Astrocyte of the spinal cord (primary cell): ENCODE results near the gene ACIN1.

Source experiments
- DNase-seq: peaks from one replicate; pipeline ENCODE4 v3.0.0; 2011; ENCODE audit warnings: low read depth, low spot score
- H3K4me3 ChIP-seq: 2 replicates; pipeline ENCODE4 v1.5.1; 2011; ENCODE audit warnings: low read depth, mild to moderate bottlenecking, low read length, moderate library complexity
- in situ Hi-C: cut with HindIII; loops from 2 replicates; pipeline ENCODE4 v1.10.0; 2017; ENCODE audit warnings: low sequenced_read_pairs
- TF ChIP-seq, protein P1 (sequence below): IDR thresholded peaks from 2 replicates; pipeline ENCODE4 v1.5.1; 2012; ENCODE audit warnings: low read depth, mild to moderate bottlenecking, low read length, inconsistent platforms

The ACIN1 gene

DNA sequence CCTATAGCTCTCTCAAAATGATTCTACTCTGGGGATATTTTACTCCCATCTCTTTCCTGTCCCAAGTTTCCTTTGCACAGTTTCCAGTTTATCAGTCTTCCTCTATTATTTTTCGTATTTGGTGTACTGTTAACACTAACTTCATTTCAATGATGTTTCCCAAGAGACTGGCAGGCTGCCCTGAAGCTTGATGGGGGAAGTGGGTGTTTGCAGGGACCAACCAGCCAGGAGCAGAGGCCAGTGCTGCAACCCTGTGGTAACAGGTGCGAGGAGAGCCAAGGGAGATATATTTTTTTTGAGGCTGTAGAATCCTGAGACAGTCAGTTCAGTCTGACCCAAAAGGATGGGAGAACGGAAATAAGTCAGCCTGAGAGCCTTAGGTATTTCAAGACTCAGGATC lies 35.9 kb upstream of the ACIN1 start:
- in situ Hi-C loops = no loop called here
- TF ChIP-seq, protein P1, sequence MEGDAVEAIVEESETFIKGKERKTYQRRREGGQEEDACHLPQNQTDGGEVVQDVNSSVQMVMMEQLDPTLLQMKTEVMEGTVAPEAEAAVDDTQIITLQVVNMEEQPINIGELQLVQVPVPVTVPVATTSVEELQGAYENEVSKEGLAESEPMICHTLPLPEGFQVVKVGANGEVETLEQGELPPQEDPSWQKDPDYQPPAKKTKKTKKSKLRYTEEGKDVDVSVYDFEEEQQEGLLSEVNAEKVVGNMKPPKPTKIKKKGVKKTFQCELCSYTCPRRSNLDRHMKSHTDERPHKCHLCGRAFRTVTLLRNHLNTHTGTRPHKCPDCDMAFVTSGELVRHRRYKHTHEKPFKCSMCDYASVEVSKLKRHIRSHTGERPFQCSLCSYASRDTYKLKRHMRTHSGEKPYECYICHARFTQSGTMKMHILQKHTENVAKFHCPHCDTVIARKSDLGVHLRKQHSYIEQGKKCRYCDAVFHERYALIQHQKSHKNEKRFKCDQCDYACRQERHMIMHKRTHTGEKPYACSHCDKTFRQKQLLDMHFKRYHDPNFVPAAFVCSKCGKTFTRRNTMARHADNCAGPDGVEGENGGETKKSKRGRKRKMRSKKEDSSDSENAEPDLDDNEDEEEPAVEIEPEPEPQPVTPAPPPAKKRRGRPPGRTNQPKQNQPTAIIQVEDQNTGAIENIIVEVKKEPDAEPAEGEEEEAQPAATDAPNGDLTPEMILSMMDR = no peak
- no peak overlapping the region for H3K4me3 ChIP-seq
- no peak for DNase-seq

DNA sequence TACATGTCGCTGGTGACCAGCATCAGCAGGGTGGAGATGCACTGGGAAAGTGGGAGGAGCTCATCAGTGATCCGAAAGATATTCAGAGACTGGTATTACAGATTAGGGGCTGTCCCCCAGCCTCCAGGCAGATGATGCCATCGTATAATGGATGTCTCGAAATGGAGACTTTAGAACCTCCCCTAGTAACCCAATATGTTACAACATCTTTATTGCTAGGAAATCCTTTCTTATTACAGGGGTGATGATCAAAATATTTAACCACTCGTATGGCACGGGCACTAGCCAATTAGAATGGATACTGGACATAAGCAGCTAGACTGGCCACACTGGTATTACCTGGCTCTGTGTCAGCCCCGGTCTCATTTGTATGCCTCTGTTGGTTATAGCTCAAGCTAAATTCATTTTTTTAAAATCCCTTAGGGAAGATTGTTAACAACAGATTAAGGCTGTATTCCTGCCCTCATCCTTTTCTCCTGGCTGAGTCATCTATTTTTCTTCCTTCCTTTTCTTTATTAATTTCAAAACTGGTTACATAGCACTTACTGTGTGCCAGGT lies 34.9 kb upstream of the ACIN1 start:
- no peak for DNase-seq
- TF ChIP-seq, protein P1 = no peak
- no peak overlapping the region for H3K4me3 ChIP-seq
- in situ Hi-C loops = no loop called here

DNA sequence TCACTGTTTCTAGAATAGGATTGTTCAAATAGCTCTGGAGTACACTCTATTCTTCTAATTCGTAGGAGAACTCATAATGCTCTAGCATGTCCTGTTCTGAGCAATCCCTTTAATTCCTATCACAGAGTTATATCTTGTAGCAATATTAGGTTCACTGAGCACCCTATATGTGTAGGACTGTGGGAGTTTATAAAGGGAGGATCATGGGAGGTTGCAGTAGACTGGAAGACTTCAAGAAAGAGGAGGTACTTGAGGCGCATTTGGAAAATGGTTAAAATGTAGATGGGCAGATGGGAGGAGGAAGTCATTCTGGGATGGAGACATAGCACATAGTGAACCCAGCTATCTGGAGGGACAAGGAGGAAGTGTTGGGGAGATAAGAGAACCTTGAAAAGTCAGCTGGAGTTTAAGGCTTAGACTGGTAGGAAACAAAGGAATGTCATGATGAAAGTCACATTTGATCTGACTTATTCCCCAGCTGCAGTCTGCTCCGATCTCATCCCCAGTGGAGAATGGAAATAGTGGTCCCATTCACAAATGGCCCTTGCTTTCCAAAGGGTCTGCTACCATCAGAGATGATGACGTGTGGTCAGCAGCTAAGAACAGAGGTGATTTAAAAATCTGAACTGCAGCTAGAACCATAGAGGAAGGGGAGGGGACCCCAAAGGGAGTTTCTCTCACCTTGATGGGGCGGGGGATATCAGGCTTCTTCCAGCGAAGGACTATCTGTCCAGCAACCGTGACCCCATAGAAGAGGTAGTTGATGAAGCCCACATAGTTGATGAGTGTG lies 34.2 kb upstream of the ACIN1 start:
- H3K4me3 ChIP-seq = no peak overlapping the region
- TF ChIP-seq, protein P1 = no peak
- DNase-seq = no peak
- in situ Hi-C loops = no loop called here

DNA sequence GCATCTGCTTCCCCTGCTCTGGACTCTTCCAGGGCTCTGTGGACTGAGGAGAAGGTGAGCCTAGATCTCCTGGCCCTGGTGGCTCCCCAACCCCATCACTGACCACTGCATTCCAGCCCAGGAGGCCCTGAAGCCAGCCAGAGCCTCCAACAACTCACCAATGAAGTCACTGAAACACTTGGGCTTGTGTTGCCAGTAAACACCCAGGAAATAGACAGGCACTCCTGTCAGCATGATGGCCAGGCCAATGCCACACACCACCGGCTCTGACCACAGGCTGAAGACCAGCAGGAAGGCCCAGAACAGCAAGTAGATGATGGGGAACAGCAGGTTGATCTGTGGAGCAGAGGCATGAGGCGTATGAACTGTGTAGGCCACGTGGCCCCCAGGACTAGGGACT lies 32.9 kb upstream of the ACIN1 start:
- DNase-seq = no peak
- in situ Hi-C loops = no loop called here
- TF ChIP-seq, protein P1 = no peak
- H3K4me3 ChIP-seq = no peak overlapping the region

DNA sequence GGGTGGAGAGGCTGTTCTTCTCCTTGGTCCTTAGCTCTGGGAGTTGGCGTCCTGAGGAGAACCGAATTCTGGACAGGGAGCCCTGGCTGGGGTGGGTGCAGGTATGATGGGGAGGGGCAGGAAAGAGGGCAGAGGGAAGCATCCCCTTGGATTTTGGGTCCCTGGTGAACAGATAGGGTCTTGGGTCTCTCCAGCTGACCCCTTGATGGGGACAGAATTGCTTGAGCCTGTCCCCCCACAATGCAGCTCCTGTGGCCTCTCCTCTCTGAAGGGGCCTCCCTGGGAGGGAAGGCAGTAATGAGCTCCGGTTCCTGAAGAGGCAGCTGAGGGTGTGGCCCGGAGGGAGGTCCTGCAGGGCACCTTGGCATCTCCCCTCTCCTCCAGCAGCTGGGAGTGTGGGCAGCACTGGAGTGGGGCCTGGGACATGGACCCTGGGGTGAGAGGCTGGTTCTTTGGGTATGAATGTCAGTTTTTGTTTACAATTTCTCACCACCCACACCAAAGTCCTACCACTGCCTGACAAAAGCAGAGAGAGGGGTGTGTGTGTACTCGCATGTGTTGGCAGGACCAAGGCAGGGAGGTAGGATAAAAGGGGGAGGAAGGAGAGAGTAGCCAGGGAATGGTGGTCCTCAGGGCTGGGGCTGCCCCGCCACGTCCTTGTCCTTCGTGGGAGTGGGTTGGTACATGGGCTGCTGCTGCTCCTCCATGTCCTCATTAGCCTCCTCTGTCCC lies 31.8 kb upstream of the ACIN1 start:
- in situ Hi-C loops = no loop called here
- TF ChIP-seq, protein P1 = no peak

DNA sequence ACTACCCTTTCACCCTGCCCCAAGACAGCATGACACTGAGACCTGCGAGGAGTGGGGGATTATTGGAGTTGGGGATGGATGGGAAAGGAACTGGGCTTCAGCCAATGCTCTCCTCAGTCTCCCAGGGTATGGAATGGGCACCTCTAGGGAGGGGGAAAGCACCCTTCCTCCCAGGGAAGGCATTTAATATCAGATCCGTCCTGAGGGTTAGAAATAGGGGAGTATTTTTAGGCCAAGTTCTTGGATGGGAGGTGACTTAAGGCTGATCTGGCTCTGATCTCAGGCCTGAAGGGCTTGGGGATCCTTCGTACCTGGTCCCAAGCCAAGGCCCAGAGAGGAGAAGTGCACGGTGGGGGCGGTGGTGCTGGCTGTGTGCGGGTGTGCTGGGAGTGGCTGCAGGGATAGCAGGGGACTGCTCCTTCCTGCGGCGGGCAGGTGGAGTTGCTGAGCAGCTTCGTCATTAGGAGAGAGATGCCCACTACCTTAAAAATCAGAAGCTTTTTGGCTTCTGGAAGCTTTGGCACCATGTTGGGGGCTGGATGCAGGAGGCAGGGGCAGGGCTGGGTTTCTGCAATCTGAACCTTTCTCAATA lies 31.1 kb upstream of the ACIN1 start:
- in situ Hi-C loops = no loop called here
- H3K4me3 ChIP-seq = no peak overlapping the region
- DNase-seq = no peak
- TF ChIP-seq, protein P1 = no peak

More for the DNA sequence above, 31.8 kb upstream of the ACIN1 start:
- H3K4me3 ChIP-seq = no peak overlapping the region
- no peak for DNase-seq
